ENCODE data around the gene RNF222.
A peak's percentile ranks its signal among the peaks of the same experiment; 100 is the strongest.

Gene RNF222

GRCh38 chr17:8392274-8392673 is 5.4 kb downstream of the RNF222 start:
- no peak for DNase-seq (ENCODE audit: low read depth)
- H3K4me3 ChIP-seq (ENCODE audit: low read depth, low read length), result no peak overlapping the region
- TF ChIP-seq CTCF (IDR thresholded peaks at IDR 0.05; ENCODE audit: control insufficient read depth, extremely low read depth, insufficient read depth), result no peak

GRCh38 chr17:8391711-8392110 is 5.9 kb downstream of the RNF222 start:
- H3K4me3 ChIP-seq (ENCODE audit: low read depth, low read length), result no peak overlapping the region
- DNase-seq (ENCODE audit: low read depth), result no peak
- no peak for TF ChIP-seq CTCF (IDR thresholded peaks at IDR 0.05; ENCODE audit: control insufficient read depth, extremely low read depth, insufficient read depth)

- no peak for DNase-seq (ENCODE audit: low read depth)
- TF ChIP-seq CTCF (IDR thresholded peaks at IDR 0.05; ENCODE audit: control insufficient read depth, extremely low read depth, insufficient read depth), result no peak
- no peak overlapping the region for H3K4me3 ChIP-seq (ENCODE audit: low read depth, low read length)
Measured at GRCh38 chr17:8387914-8388651, 9.5 kb downstream of the RNF222 start.

- TF ChIP-seq CTCF (IDR thresholded peaks at IDR 0.05; ENCODE audit: control insufficient read depth, extremely low read depth, insufficient read depth), result no peak
- no peak for DNase-seq (ENCODE audit: low read depth)
Measured at GRCh38 chr17:8386841-8387240, 10.8 kb downstream of the RNF222 start.

DNA sequence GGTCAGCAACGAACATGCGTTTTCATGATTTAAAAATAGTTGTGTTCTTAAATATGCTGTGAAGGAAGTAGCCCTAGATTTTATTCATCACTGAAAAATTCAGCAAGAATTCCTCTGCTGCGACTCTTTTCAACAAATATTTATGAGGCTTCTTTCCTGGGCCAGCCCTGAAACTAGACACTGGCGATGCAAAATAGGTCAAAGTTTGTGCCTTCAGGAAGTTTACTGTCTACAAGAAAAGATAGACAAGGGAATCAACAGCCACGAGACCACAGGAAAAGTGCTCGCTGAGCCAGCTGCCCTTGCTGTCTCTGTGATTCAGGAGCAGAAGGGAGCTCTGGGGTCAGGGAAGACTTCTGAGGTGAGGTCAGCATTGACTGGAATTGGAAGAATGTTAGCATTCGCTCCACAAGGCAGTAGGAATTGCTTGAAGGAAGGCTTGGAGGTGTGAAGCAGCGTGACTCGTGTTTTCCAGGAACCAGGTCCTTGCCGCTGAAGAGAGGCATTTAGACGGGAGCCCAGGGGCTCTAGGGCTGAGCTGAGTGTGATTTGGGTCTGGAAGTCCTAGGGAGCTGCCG is 12.7 kb downstream of the RNF222 start:
- TF ChIP-seq CTCF (IDR thresholded peaks at IDR 0.05; ENCODE audit: control insufficient read depth, extremely low read depth, insufficient read depth), result no peak
- H3K4me3 ChIP-seq (ENCODE audit: low read depth, low read length), result no peak overlapping the region; the same call in 1 of the 2 replicates
- DNase-seq (ENCODE audit: low read depth), result no peak

More at GRCh38 chr17:8386841-8387240, 10.8 kb downstream of the RNF222 start:
- no peak overlapping the region for H3K4me3 ChIP-seq (ENCODE audit: low read depth, low read length)

DNA sequence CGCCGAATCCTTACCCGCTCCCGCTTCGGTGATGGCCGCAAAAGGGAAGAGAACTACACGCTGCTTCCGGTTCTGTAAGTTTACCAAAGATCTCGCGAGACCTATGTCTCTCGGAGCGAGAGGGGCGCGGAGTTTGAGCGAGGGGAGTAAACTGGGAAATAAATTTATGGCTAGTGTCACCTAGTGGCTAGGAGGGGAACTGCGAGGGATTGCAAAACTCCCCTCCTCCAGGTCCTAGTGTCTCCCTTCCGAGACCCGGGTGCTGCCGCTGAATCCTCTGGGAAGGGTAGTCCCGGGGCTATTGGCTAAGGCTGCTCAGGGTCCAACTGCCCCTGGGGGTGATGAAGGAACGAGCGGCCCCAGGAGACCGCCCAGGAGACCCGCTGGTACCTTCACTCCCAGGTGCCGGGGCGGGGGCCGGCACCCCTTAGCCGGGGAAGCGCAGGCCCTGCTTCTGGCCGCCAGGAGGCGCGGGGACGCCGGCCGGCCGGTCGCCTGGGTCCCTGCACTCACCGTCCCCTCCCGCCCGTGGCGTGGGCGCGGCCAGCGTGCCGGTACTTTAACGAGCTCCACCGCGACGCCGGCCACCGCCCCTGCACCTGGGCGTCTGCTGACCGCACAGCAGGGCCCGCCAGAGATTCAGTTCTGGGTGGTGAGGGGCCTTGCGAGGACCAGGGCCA is 14.3 kb downstream of the RNF222 start, which contains the start of gene RPL26:
RPL26 (minus strand) TSS at position 51 of the 680 bp plus-strand sequence. CDS start 883 bp downstream, outside the sequence.
- peak within 1 kb of the TSS; percentile 78 for H3K4me3 ChIP-seq (ENCODE audit: low read depth, low read length)
- peak; percentile 97 for DNase-seq (ENCODE audit: low read depth)
- TF ChIP-seq CTCF (IDR thresholded peaks at IDR 0.05; ENCODE audit: control insufficient read depth, extremely low read depth, insufficient read depth), result peak; percentile 88

Measured in LNCaP clone FGC (cell line).